Thymus (tissue), 11 donors: ENCODE measurements around the gene STK24. TPM values are rescaled to one million over a fixed set of nuclear protein-coding genes. Genes with fewer than 3 reads are reported as not detected.

Experiments used
- DNase-seq, 9 donors: peaks; one replicate each; pipeline ENCODE4 v3.0.0-alpha.2; 2013; ENCODE audit warnings: low spot score in 9 of 9, low read depth in 6 of 9, missing footprints in 1 of 9
- H3K27ac ChIP-seq, 2 donors: one replicate each; pipeline ENCODE4 v1.5.1; 2013; ENCODE audit warnings: control low read depth in 1 of 2, low read depth in 1 of 2, low read length in 1 of 2, mild to moderate bottlenecking in 1 of 2, moderate library complexity in 1 of 2
- H3K27me3 ChIP-seq, 2 donors: one replicate each; pipeline ENCODE4 v1.5.1; 2013; ENCODE audit warnings: low read length in 1 of 2; ENCODE audit not compliant: control insufficient read depth in 2 of 2, insufficient read depth in 1 of 2
- H3K36me3 ChIP-seq, 2 donors: one replicate each; pipeline ENCODE4 v1.5.1; 2013; ENCODE audit warnings: low read length in 1 of 2, mild to moderate bottlenecking in 1 of 2, moderate library complexity in 1 of 2; ENCODE audit not compliant: control insufficient read depth in 2 of 2, insufficient read depth in 2 of 2
- H3K4me1 ChIP-seq, 2 donors: one replicate each; pipeline ENCODE4 v1.5.1; 2013; ENCODE audit warnings: low read length in 2 of 2; ENCODE audit not compliant: control insufficient read depth in 2 of 2, insufficient read depth in 2 of 2
- H3K4me3 ChIP-seq, 2 donors: one replicate each; pipeline ENCODE4 v1.5.1; 2013; ENCODE audit warnings: low read length in 2 of 2, control low read depth in 1 of 2, mild to moderate bottlenecking in 1 of 2
- H3K9me3 ChIP-seq, 2 donors: one replicate each; pipeline ENCODE4 v1.5.1; 2013; ENCODE audit warnings: low read length in 1 of 2, mild to moderate bottlenecking in 1 of 2; ENCODE audit not compliant: control insufficient read depth in 2 of 2, insufficient read depth in 1 of 2
- WGBS: extraction: QIAGEN DNeasy Blood & Tissue Kit; methylation state at CpG from one replicate; pipeline ENCODE4 v1.1.7; 2013; 5-methylcytosine and 5-hydroxymethylcytosine counted together
- polyA plus RNA-seq: library from polyadenylated mRNA; stranded (reverse); fragments of 200-250 nt; gene quantifications from one replicate; pipeline ENCODE4 v1.2.3, GENCODE V29; 2013
- total RNA-seq: library from RNA; stranded (reverse); fragments of 120-200 nt; gene quantifications from one replicate; pipeline ENCODE4 v1.2.4, GENCODE V29; 2013
- donor health status: healthy.

The STK24 gene
- total and polyA plus RNA-seq, 2 donors, result 52.7 to 62.4 TPM

DNA sequence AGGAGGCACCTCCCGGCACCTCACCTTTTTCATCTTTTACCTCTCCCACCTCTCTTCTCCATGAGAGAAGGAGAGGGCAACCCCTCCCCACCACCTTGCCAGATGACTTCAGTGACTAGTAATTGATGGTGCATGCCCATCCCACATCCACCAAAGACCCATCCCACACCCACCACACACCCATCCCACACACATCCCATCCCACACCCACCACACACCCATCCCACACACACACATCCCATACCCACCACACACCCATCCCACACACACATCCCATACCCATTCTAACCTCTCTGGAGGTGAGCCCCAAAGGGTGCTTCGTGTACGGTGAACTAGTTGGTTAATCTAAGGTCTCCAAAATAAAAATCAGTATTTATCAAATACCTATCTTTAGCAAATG, 44.7 kb downstream of the STK24 start:
- Histone ChIP-seq H3K27me3 (no peaks in the 10 kb centered on the region), H3K4me1 (peaks cover 12 to 28% of the 10 kb centered on the region in 2 donors), H3K4me3 (no peak overlapping the region), H3K27ac (no peak overlapping the region), H3K36me3 (peaks cover 3 to 15% of the 10 kb centered on the region in 2 donors), H3K9me3 (no peaks in the 10 kb centered on the region)
- DNase-seq, result no peak
- WGBS, result 98% methylated on average over 3 of the region's 3 CpGs

GRCh38 chr13:98530217-98530616, 46.7 kb downstream of the STK24 start:
- no peak overlapping the region for H3K27ac ChIP-seq
- no peak overlapping the region for H3K4me3 ChIP-seq
- 96% methylated on average over 7 of the region's 7 CpGs for WGBS

GRCh38 chr13:98529171-98529570, 47.7 kb downstream of the STK24 start:
- no peak for DNase-seq
- Histone ChIP-seq H3K36me3 (peaks cover 3 to 8% of the 10 kb centered on the region in 2 donors), H3K27me3 (no peaks in the 10 kb centered on the region), H3K4me1 (peaks cover 7 to 22% of the 10 kb centered on the region in 2 donors), H3K4me3 (no peak overlapping the region), H3K27ac (no peak overlapping the region), H3K9me3 (no peaks in the 10 kb centered on the region)
- WGBS, result 99% methylated on average over 8 of the region's 8 CpGs

More at GRCh38 chr13:98530217-98530616, 46.7 kb downstream of the STK24 start:
- H3K27me3 ChIP-seq, result no peaks in the 10 kb centered on the region
- H3K36me3 ChIP-seq, result peaks cover 3 to 8% of the 10 kb centered on the region in 2 donors
- DNase-seq, result no peak
- H3K4me1 ChIP-seq, result peaks cover 7 to 12% of the 10 kb centered on the region in 2 donors
- no peaks in the 10 kb centered on the region for H3K9me3 ChIP-seq

DNA sequence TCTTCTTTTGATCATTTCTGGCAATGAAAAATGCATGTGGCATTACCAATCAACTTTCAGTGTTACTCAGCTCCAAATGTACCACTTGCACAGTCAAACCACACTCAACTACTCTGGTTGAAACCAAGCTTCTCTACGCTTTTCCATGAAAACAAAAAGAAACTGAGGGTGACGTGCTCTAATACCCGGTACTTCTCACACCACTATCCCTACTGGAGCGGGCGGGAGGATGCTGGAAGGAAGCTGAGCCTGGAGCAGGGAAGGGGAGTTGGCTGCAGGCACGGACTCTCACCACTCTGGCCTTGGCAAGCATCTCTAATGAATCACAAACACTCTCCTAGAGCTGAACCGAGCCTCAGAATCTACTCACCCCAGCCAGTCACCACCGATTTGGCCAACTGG, 48.2 kb downstream of the STK24 start:
- no peak for DNase-seq
- Histone ChIP-seq H3K36me3 (peaks cover 5 to 8% of the 10 kb centered on the region in 2 donors), H3K27ac (no peak overlapping the region), H3K27me3 (no peaks in the 10 kb centered on the region), H3K4me3 (no peak overlapping the region), H3K9me3 (no peaks in the 10 kb centered on the region), H3K4me1 (peaks cover 7 to 22% of the 10 kb centered on the region in 2 donors)
- WGBS, result 93% methylated on average over 8 of the region's 8 CpGs

DNA sequence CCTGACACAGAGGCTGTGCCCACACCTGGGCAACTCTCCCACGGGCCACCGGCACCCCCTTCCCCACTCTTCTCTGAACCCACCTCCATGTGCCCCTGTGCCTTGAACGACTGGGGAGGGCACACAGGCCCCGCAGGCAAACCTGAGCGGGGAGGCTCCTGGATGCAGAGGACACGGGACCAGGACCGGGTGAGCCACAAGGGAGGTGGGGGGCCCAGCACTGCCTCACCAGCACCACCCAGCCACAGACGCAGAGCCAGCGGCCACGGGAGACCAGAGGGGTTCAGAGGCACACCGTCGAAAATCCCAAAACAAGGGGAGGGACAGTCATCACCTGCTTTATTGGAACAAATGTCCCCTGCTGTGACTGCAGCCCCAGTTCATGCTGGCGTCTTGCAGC, 49.4 kb downstream of the STK24 start:
- WGBS, result 98% methylated on average over 13 of the region's 13 CpGs
- Histone ChIP-seq H3K36me3 (peaks cover 5 to 8% of the 10 kb centered on the region in 2 donors), H3K9me3 (no peaks in the 10 kb centered on the region), H3K4me3 (no peak overlapping the region), H3K4me1 (peaks cover 7 to 29% of the 10 kb centered on the region in 2 donors), H3K27ac (no peak overlapping the region), H3K27me3 (no peaks in the 10 kb centered on the region)
- DNase-seq, result no peak

DNA sequence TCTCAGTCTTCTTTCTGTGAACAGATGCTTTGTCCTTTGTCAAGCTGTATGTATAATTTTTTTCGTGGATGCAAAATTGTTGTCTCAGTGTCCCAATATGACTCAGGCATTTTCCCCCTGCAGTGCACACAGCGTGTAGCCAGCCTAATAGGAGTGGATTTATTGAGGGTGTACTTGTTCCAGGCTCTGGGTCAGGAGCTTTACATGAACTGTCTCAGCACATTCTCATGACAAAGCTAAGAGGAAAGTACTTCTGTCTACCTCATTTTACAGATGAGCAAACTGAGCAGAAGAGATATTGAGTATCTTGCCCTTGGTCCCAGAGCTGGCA, 50.8 kb downstream of the STK24 start:
- Histone ChIP-seq H3K36me3 (peaks cover 3 to 8% of the 10 kb centered on the region in 2 donors), H3K27me3 (no peaks in the 10 kb centered on the region), H3K4me1 (peaks cover 3 to 30% of the 10 kb centered on the region in 2 donors), H3K9me3 (no peaks in the 10 kb centered on the region), H3K4me3 (no peak overlapping the region), H3K27ac (no peak overlapping the region)
- 96% methylated on average over 2 of the region's 2 CpGs for WGBS
- no peak for DNase-seq

- Histone ChIP-seq H3K27ac (no peak overlapping the region), H3K36me3 (peaks cover 3 to 8% of the 10 kb centered on the region in 2 donors), H3K27me3 (no peaks in the 10 kb centered on the region), H3K4me1 (peaks cover 3 to 30% of the 10 kb centered on the region in 2 donors), H3K4me3 (no peak overlapping the region), H3K9me3 (no peaks in the 10 kb centered on the region)
- 91% methylated on average over 18 of the region's 18 CpGs for WGBS
- DNase-seq, result no peak
These were observed 51.3 kb downstream of the STK24 start for GRCh38 chr13:98525456-98526181.

DNA sequence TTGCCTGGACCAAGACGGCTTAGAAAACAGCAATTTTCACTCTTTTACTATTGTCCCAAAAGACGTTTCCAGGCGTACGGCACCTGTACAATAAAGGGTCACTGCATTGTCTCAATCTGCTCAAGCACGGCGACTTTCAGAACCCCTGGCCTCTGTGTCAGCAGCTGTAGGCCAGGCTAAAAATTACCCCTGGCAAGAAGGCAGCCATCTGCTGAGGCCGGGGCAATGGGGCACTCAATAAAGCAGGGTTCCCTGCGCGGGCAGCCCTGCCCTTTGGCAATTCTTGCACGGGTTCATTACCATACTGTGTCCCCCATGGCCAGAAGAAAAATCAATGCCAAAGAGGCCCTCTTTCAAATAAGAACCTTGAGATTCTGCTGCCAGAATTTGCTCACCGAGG, 52.1 kb downstream of the STK24 start:
- peaks cover 3 to 6% of the 10 kb centered on the region in 2 donors for H3K36me3 ChIP-seq
- no peak overlapping the region for H3K27ac ChIP-seq
- DNase-seq, result no peak
- no peaks in the 10 kb centered on the region for H3K9me3 ChIP-seq
- no peaks in the 10 kb centered on the region for H3K27me3 ChIP-seq
- H3K4me1 ChIP-seq, result peaks cover 3 to 30% of the 10 kb centered on the region in 2 donors
- H3K4me3 ChIP-seq, result no peak overlapping the region
- 97% methylated on average over 11 of the region's 11 CpGs for WGBS

DNA sequence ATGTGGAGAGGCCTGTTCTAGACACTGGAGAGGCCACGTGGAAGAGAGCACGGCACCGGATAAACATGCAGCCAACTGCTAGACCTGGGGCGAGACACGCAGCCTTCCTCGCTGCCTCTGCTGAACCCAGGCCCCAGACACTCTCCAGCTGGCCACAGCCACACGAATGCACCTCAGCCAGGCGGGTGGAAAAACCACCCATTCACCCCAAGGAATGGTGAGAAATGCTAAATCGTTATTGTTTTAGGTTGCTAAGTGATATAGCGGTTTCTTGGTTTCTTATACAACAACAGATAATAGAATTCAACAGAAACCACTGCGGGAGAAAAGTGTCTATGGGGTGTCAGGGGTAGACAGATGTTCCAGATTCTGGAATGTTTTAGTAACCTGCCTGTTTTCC, 52.5 kb downstream of the STK24 start:
- Histone ChIP-seq H3K36me3 (peaks cover 3 to 6% of the 10 kb centered on the region in 2 donors), H3K4me1 (peaks cover 3 to 30% of the 10 kb centered on the region in 2 donors), H3K4me3 (no peak overlapping the region), H3K27me3 (no peaks in the 10 kb centered on the region), H3K27ac (no peak overlapping the region), H3K9me3 (no peaks in the 10 kb centered on the region)
- WGBS, result 96% methylated on average over 11 of the region's 11 CpGs
- DNase-seq, result no peak
